ENCODE data around the gene MUC21.

The MUC21 gene

GRCh38 chr6:30983439-30983838 is at the start of gene MUC21:
Gene MUC21, plus strand, starts transcription at chr6:30983718. Its CDS starts 241 bp downstream, at chr6:30983959.
- DNase-seq (ENCODE audit: low read depth in 2 of 2): no peak

- no peak for DNase-seq (ENCODE audit: low read depth in 2 of 2)
Observed at GRCh38 chr6:30935018-30935417, 48.5 kb upstream of the MUC21 start.

- DNase-seq (ENCODE audit: low read depth in 2 of 2): no peak
Observed at GRCh38 chr6:30937265-30937664, 46.3 kb upstream of the MUC21 start.

- DNase-seq (ENCODE audit: low read depth in 2 of 2): no peak
Observed at GRCh38 chr6:30938730-30939129, 44.8 kb upstream of the MUC21 start.

GRCh38 chr6:30939473-30939872 is 44.0 kb upstream of the MUC21 start:
- no peak for DNase-seq (ENCODE audit: low read depth in 2 of 2)

- DNase-seq (ENCODE audit: low read depth in 2 of 2): no peak
Observed at GRCh38 chr6:30940361-30940986, 43.0 kb upstream of the MUC21 start, which contains the start of gene MUCL3. Gene MUCL3, plus strand, starts transcription at chr6:30940973. Its CDS starts 27 bp downstream, at chr6:30941000.

- DNase-seq (ENCODE audit: low read depth in 2 of 2): no peak
Observed at GRCh38 chr6:30942338-30943060, 41.0 kb upstream of the MUC21 start.

GRCh38 chr6:30944051-30944450 is 39.5 kb upstream of the MUC21 start:
- DNase-seq (ENCODE audit: low read depth in 2 of 2): no peak

GRCh38 chr6:30945281-30945680 is 38.2 kb upstream of the MUC21 start:
- no peak for DNase-seq (ENCODE audit: low read depth in 2 of 2)

GRCh38 chr6:30947231-30947630 is 36.3 kb upstream of the MUC21 start:
- DNase-seq (ENCODE audit: low read depth in 2 of 2): no peak

GRCh38 chr6:30948811-30949210 is 34.7 kb upstream of the MUC21 start:
- no peak for DNase-seq (ENCODE audit: low read depth in 2 of 2)

GRCh38 chr6:30951907-30952469 is 31.5 kb upstream of the MUC21 start:
- no peak for DNase-seq (ENCODE audit: low read depth in 2 of 2)

GRCh38 chr6:30954631-30955366 is 28.7 kb upstream of the MUC21 start:
- DNase-seq (ENCODE audit: low read depth in 2 of 2): no peak

- peak; percentile 55 to 77 for DNase-seq (ENCODE audit: low read depth in 2 of 2)
Observed at GRCh38 chr6:30955367-30956042, 28.0 kb upstream of the MUC21 start.

- no peak for DNase-seq (ENCODE audit: low read depth in 2 of 2)
Observed at GRCh38 chr6:30957716-30958115, 25.8 kb upstream of the MUC21 start.

- no peak for DNase-seq (ENCODE audit: low read depth in 2 of 2)
Observed at GRCh38 chr6:30960907-30961673, 22.4 kb upstream of the MUC21 start.

- no peak for DNase-seq (ENCODE audit: low read depth in 2 of 2)
Observed at GRCh38 chr6:30962716-30963115, 20.8 kb upstream of the MUC21 start.

GRCh38 chr6:30963641-30964040 is 19.9 kb upstream of the MUC21 start:
- DNase-seq (ENCODE audit: low read depth in 2 of 2): no peak

- DNase-seq (ENCODE audit: low read depth in 2 of 2): no peak
Observed at GRCh38 chr6:30964075-30964474, 19.4 kb upstream of the MUC21 start.

GRCh38 chr6:30965140-30965601 is 18.3 kb upstream of the MUC21 start:
- no peak for DNase-seq (ENCODE audit: low read depth in 2 of 2)

- no peak for DNase-seq (ENCODE audit: low read depth in 2 of 2)
Observed at GRCh38 chr6:30966154-30966553, 17.4 kb upstream of the MUC21 start.
